Transverse colon (tissue), 4 donors: ENCODE data around the gene SAT2. TPM values are rescaled to one million over a fixed set of nuclear protein-coding genes. Genes with fewer than 3 reads are reported as not detected.

Experiments
- DNase-seq: peaks from one replicate; pipeline ENCODE4 v3.0.0-alpha.2; 2019
- H3K27ac ChIP-seq, 4 donors: fragments of 200-600 bp; sonication (generic); 2 replicates each; pipeline ENCODE4 v1.5.1; 2016 to 2018; ENCODE audit warnings: inconsistent platforms in 4 of 4
- H3K27me3 ChIP-seq: fragments of 200-600 bp; sonication (generic); 2 replicates; pipeline ENCODE4 v1.5.1; 2017; ENCODE audit warnings: inconsistent platforms
- H3K36me3 ChIP-seq, 4 donors: fragments of 200-600 bp; sonication (generic); 2 replicates each; pipeline ENCODE4 v1.5.1; 2017 to 2019; ENCODE audit warnings: inconsistent platforms in 4 of 4
- H3K4me1 ChIP-seq, 4 donors: fragments of 200-600 bp; sonication (generic); 2 replicates each; pipeline ENCODE4 v1.5.1; 2017 to 2020; ENCODE audit warnings: inconsistent platforms in 4 of 4
- H3K4me3 ChIP-seq, 4 donors: fragments of 200-600 bp; sonication (generic); 1 replicate in 1 of 4; 2 replicates in 3 of 4; pipeline versions ENCODE4 v1.5.1 to v1.6.1; 2017 to 2019; ENCODE audit warnings: inconsistent platforms in 4 of 4
- H3K9me3 ChIP-seq, 2 donors: fragments of 200-600 bp; sonication (generic); 2 replicates each; pipeline ENCODE4 v1.5.1; 2017 to 2019; ENCODE audit warnings: inconsistent platforms in 2 of 2
- CTCF ChIP-seq, 5 experiments: fragments of 200-600 bp in 3 of 5; fragments of 450-650 bp in 2 of 5; sonication (generic) in 3 of 5; IDR thresholded peaks; 1 replicate in 2 of 5; 2 replicates in 3 of 5; pipeline ENCODE4 v1.5.1; 2016 to 2017; ENCODE audit warnings: antibody characterized with exemption in 5 of 5, inconsistent platforms in 3 of 5, mild to moderate bottlenecking in 2 of 5, moderate library complexity in 1 of 5
- EP300 ChIP-seq: sonication (generic); formaldehyde crosslinking; IDR thresholded peaks from one replicate; pipeline ENCODE4 v1.6.1; 2017; ENCODE audit warnings: antibody characterized with exemption, low read depth
- POLR2A ChIP-seq: fragments of 450-650 bp; IDR thresholded peaks from one replicate; pipeline ENCODE4 v1.6.1; 2016; ENCODE audit warnings: antibody characterized with exemption, mild to moderate bottlenecking, moderate library complexity
- POLR2AphosphoS5 ChIP-seq, 3 donors: sonication (generic); formaldehyde crosslinking; IDR thresholded peaks; one replicate each; pipeline ENCODE4 v1.6.1; 2016; ENCODE audit warnings: antibody characterized with exemption in 3 of 3
- WGBS, 2 donors: methylation state at CpG; one replicate each; pipeline ENCODE4 v1.1.5; 2018; ENCODE audit warnings: low coverage in 1 of 2; 5-methylcytosine and 5-hydroxymethylcytosine counted together
- in situ Hi-C, 4 donors: fragments of 200-750 bp; cut with MboI; loops; one replicate each; pipeline versions ENCODE4 v1.15.0 to v1.15.1; 2017; ENCODE audit warnings: low sequenced_read_pairs in 3 of 4, low pct_ligation_motif_present in 1 of 4, low pct_unique_long_range_greater_than_20kb in 1 of 4
- intact Hi-C: fragments of 100-400 bp; cut with DNase I; formaldehyde crosslinking; loops from one replicate; pipeline ENCODE4 v1.15.1; 2023; ENCODE audit warnings: low total_unique reads
- total RNA-seq, 4 donors: library from RNA; depleted of rRNA; stranded (reverse); fragments of >200 nt; gene quantifications; one replicate each; pipeline ENCODE4 v1.1.0, GENCODE V29; 2016

The SAT2 gene
- total RNA-seq, 4 donors from 2014 or later = 21.7 to 106 (median 67.7) TPM

- Histone ChIP-seq H3K27me3 (no peaks in the 10 kb centered on the region), H3K4me1 (peaks cover 0 to 31% (median 18%) of the 10 kb centered on the region in 4 donors), H3K4me3 (peak within 1 kb of the TSS; percentile 31 to 45 (median 33)), H3K27ac (peak within 1 kb of the TSS; percentile 66 to 83 (median 76)), H3K36me3 (peaks cover 0 to 42% (median 18%) of the 10 kb centered on the region in 4 donors), H3K9me3 (no peaks in the 10 kb centered on the region)
- DNase-seq = no peak
- TF ChIP-seq POLR2AphosphoS5 (IDR thresholded peaks at IDR 0.05) = no peak
- TF ChIP-seq EP300 = no peak
- TF ChIP-seq POLR2A = no peak
- no peak for TF ChIP-seq CTCF (IDR thresholded peaks at IDR 0.05)
- in situ Hi-C loops = no loop called here
- 72% methylated on average over 24 of the region's 24 CpGs; no CpG with 5 or more reads in 1 of the 2 donors for WGBS, 2 donors
- intact Hi-C loops = loop anchor here (10.0 kb wide), 1 partner anchor 545 kb away; the partner anchor contains the start of gene SLC16A11
Measured at GRCh38 chr17:7589891-7590691, 37.5 kb downstream of the SAT2 start, which contains the start of gene SOX15. Gene SOX15, minus strand, starts transcription at chr17:7590094. Its CDS starts 418 bp downstream, at chr17:7589676.

DNA sequence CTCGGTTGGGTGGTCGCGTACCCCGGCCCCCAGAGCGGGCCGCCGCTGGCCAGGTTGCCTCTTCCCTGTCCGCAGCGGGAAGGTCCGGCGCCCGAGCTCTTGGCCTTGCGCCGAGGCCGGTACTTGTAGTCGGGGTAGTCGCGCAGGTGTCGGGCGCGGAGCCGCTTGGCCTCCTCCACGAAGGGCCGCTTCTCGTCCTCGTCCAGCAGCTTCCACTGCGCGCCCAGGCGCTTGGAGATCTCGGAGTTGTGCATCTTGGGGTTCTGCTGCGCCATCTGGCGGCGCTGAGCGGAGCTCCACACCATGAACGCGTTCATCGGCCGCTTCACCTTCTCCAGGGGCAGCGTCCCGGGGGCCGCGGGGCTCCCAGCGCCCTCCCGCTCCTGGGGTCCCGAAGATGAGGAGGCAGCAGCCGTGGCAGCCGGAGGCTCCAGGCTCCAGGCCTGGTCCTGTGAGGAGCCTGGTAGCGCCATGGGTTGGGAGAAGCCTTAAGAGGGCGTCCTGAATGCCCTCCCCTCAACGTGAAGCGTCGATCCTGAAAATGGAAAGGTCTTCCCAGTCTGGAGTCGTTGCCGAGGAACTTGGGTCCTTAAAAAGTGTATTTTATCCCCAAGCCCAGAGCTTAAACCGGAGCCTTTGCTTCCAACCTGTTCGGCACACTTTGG lies 38.3 kb downstream of the SAT2 start:
- peak in 2 of 3 donors; percentile 44 to 53 for TF ChIP-seq POLR2AphosphoS5 (IDR thresholded peaks at IDR 0.05)
- TF ChIP-seq CTCF (IDR thresholded peaks at IDR 0.05) = peak; percentile 83 to 91 (median 88)
- TF ChIP-seq POLR2A = no peak
- TF ChIP-seq EP300 = no peak
- peak overlapping the region; percentile 66 to 83 (median 76) for H3K27ac ChIP-seq
- intact Hi-C loops (loop anchor here (10.0 kb wide), 1 partner anchor 545 kb away; the partner anchor contains the start of gene SLC16A11), in situ Hi-C loops (no loop called here)
- WGBS, 2 donors = 54 to 60% methylated on average over 3 to 20 of the region's 56 CpGs
- peak overlapping the region; percentile 31 to 45 (median 33) for H3K4me3 ChIP-seq
- DNase-seq = peak; percentile 81
- no peaks in the 10 kb centered on the region for H3K9me3 ChIP-seq
- peaks cover 0 to 34% (median 14%) of the 10 kb centered on the region in 4 donors for H3K36me3 ChIP-seq
- no peaks in the 10 kb centered on the region for H3K27me3 ChIP-seq
- H3K4me1 ChIP-seq = peaks cover 5 to 38% (median 25%) of the 10 kb centered on the region in 4 donors

DNA sequence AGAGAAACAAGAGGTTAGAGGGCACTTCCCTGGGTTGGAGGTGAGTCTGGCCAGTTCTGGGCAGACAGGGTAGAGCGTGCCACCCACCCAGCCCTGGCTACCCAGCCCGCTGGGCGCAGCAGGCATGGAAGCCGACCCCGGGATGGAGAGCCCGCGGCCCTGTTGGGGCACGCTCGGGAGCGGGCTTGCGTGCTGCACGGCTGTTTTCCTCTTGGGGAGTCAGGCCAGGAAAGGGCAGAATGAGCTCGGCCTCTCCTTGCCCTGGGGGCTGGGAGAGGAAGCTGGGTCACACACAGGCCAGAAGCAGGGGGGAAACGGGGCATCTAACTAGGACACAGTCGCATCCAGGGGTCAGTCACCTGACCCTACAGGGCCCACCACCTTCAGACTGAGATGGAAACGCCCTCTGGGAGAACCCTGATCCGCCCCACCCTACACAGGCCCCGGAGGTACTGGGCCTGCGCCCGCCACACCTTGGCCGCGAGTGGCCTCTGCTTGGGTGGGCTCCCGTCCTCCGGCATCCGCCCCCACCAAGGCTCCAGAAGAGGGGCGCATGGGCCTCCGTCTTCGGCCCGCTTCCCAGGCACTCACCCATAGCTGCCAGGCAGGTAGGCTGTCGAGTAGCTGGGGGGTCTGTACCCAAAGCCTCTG lies 38.9 kb downstream of the SAT2 start:
- peaks cover 7 to 41% (median 27%) of the 10 kb centered on the region in 4 donors for H3K4me1 ChIP-seq
- intact Hi-C loops = loop anchor here (10.0 kb wide), 1 partner anchor 544 kb away; the partner anchor contains the start of gene SLC16A11
- in situ Hi-C loops = no loop called here

More for the DNA sequence above, 38.9 kb downstream of the SAT2 start:
- TF ChIP-seq CTCF (IDR thresholded peaks at IDR 0.05) (no peak), POLR2A (no peak), EP300 (no peak), POLR2AphosphoS5 (IDR thresholded peaks at IDR 0.05) (no peak)
- 40 to 81% methylated on average over 4 to 21 of the region's 30 CpGs for WGBS, 2 donors
- Histone ChIP-seq H3K27ac (peak overlapping the region; percentile 66 to 83 (median 76)), H3K27me3 (no peaks in the 10 kb centered on the region), H3K4me3 (peak overlapping the region; percentile 31 to 45 (median 33)), H3K36me3 (peaks cover 0 to 28% (median 11%) of the 10 kb centered on the region in 4 donors), H3K9me3 (no peaks in the 10 kb centered on the region)
- DNase-seq = no peak
